Parathyroid adenoma (tissue), 2 donors: ENCODE measurements around the gene LAMC2.

Source experiments
- H2AFZ ChIP-seq: fragments of 300-600 bp; sonication (generic); one replicate; pipeline ENCODE4 v1.7.0; 2017; ENCODE audit warnings: antibody characterized with exemption, mild to moderate bottlenecking
- H3K27ac ChIP-seq: fragments of 300-600 bp; sonication (generic); one replicate; pipeline ENCODE4 v1.7.0; 2017
- H3K27me3 ChIP-seq: fragments of 300-600 bp; sonication (generic); one replicate; pipeline ENCODE4 v1.7.0; 2017; ENCODE audit warnings: low read length; ENCODE audit not compliant: control insufficient read depth, insufficient read depth
- H3K36me3 ChIP-seq: fragments of 300-600 bp; sonication (generic); one replicate; pipeline ENCODE4 v1.7.0; 2017; ENCODE audit warnings: low read length; ENCODE audit not compliant: control insufficient read depth, insufficient read depth
- H3K4me1 ChIP-seq: fragments of 300-600 bp; sonication (generic); one replicate; pipeline ENCODE4 v1.7.0; 2017; ENCODE audit warnings: control low read depth
- H3K4me2 ChIP-seq: fragments of 300-600 bp; sonication (generic); one replicate; pipeline ENCODE4 v1.7.0; 2017; ENCODE audit warnings: low read length
- H3K4me3 ChIP-seq: fragments of 300-600 bp; sonication (generic); one replicate; pipeline ENCODE4 v1.7.0; 2017; ENCODE audit warnings: low read depth, low read length
- H3K79me2 ChIP-seq: fragments of 300-600 bp; sonication (generic); one replicate; pipeline ENCODE4 v1.7.0; 2017; ENCODE audit warnings: control low read depth
- H3K9ac ChIP-seq: fragments of 300-600 bp; sonication (generic); one replicate; pipeline ENCODE4 v1.7.0; 2017; ENCODE audit warnings: mild to moderate bottlenecking
- H3K9me3 ChIP-seq: fragments of 300-600 bp; sonication (generic); one replicate; pipeline ENCODE4 v1.7.0; 2017; ENCODE audit warnings: low read length; ENCODE audit not compliant: control insufficient read depth
- CTCF ChIP-seq: fragments of 300-600 bp; sonication (generic); IDR thresholded peaks from one replicate; pipeline ENCODE4 v1.7.0; 2017; ENCODE audit warnings: antibody characterized with exemption, mild to moderate bottlenecking
- donor health status: primary hyperparathyroidism.

Gene LAMC2

GRCh38 chr1:183186841-183187240 lies 777 bp downstream of the LAMC2 start:
- no peaks in the 10 kb centered on the region for H3K27me3 ChIP-seq
- no peak overlapping the region for H3K27ac ChIP-seq
- no peaks in the 10 kb centered on the region for H3K4me1 ChIP-seq
- H3K36me3 ChIP-seq = no peaks in the 10 kb centered on the region
- no peaks in the 10 kb centered on the region for H3K79me2 ChIP-seq
- H3K4me3 ChIP-seq = no peak overlapping the region
- no peak overlapping the region for H3K4me2 ChIP-seq
- TF ChIP-seq CTCF = no peak
- H2AFZ ChIP-seq = no peak overlapping the region
- no peaks in the 10 kb centered on the region for H3K9me3 ChIP-seq
- no peak overlapping the region for H3K9ac ChIP-seq

DNA sequence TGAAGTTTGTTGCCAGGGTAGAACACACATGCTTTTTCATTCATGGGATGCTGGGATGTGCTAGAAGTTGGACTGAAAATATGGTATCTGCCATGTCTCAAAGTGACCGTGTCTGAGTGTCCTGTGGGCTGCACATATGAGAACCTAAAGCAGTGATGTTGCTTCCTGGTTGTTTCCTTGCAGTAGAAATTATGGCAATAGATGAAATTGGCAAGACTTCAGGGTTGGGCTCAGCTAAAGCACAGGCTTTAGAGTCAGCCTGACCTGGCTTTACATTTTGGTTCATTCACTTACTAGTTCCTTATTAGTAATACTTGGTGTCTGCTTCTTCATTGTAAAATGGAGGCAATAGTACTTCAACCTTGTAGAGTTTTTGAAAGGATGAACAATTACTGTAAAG lies 2.2 kb downstream of the LAMC2 start:
- Histone ChIP-seq H3K79me2 (no peaks in the 10 kb centered on the region), H3K4me3 (no peak overlapping the region), H3K9ac (no peak overlapping the region), H3K27ac (no peak overlapping the region), H3K9me3 (no peaks in the 10 kb centered on the region), H3K4me2 (no peak overlapping the region), H3K27me3 (no peaks in the 10 kb centered on the region), H3K36me3 (no peaks in the 10 kb centered on the region), H2AFZ (no peak overlapping the region), H3K4me1 (no peaks in the 10 kb centered on the region)
- TF ChIP-seq CTCF = no peak

DNA sequence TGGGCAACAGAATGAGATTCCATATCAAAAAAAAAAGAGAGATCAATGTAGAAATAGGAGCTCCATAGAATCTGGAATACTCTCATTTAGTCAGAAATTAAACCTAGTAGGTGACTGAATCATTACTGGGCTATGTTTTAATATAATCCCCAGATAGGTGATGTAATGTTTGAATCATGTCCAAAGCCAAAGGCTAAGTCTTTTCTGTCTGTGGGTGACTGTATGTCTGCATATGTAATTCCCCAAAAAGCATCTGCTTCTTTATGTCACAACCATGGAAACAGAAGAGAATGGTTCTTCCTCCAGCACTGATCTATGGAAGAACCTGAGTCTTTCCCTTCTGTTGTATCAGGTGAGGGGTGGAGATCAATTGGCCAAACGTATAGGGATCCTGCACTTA lies 5.8 kb downstream of the LAMC2 start:
- Histone ChIP-seq H3K9ac (no peak overlapping the region), H2AFZ (no peak overlapping the region), H3K4me1 (no peaks in the 10 kb centered on the region), H3K36me3 (no peaks in the 10 kb centered on the region), H3K4me3 (no peak overlapping the region), H3K27ac (no peak overlapping the region), H3K79me2 (no peaks in the 10 kb centered on the region), H3K4me2 (no peak overlapping the region), H3K9me3 (no peaks in the 10 kb centered on the region), H3K27me3 (no peaks in the 10 kb centered on the region)
- TF ChIP-seq CTCF = no peak

DNA sequence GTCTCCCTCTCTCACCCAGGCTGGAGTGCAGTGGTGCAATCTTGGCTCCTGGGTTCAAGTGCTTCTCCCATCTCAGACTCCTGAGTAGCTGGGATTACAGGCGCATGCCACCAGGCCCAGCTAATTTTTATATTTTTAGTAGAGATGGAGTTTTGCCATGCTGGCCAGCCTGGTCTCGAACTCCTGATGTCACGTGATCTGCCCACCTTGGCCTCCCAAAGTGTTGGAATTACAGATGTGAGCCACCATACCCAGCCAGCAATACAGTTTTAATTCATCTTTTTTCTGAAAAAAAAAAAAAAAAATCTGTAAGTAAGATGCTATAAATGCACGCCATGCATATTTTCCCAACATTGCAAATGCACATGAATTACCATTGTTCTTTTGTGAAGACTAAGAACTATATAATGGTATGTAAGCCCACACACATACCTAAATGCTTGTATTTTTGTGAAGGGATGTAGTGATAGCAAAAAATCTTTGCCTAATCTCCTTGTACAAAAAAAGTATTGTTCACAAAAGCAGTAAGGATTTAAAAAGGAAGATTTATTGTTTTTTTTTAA lies 8.0 kb downstream of the LAMC2 start:
- Histone ChIP-seq H3K27ac (no peak overlapping the region), H3K9ac (no peak overlapping the region), H3K4me1 (no peaks in the 10 kb centered on the region), H3K4me2 (no peak overlapping the region), H3K79me2 (no peaks in the 10 kb centered on the region), H3K27me3 (no peaks in the 10 kb centered on the region), H3K9me3 (no peaks in the 10 kb centered on the region), H3K36me3 (no peaks in the 10 kb centered on the region), H2AFZ (no peak overlapping the region), H3K4me3 (no peak overlapping the region)
- no peak for TF ChIP-seq CTCF

GRCh38 chr1:183194527-183195141 lies 8.6 kb downstream of the LAMC2 start:
- Histone ChIP-seq H3K4me3 (no peak overlapping the region), H3K27me3 (no peaks in the 10 kb centered on the region), H3K4me2 (no peak overlapping the region), H3K4me1 (no peaks in the 10 kb centered on the region), H3K27ac (no peak overlapping the region), H3K36me3 (no peaks in the 10 kb centered on the region), H3K79me2 (no peaks in the 10 kb centered on the region), H2AFZ (no peak overlapping the region), H3K9ac (no peak overlapping the region), H3K9me3 (no peaks in the 10 kb centered on the region)
- TF ChIP-seq CTCF = no peak
